ENCODE measurements around the gene CIC. TPM values are rescaled to one million over a fixed set of nuclear protein-coding genes. Genes with fewer than 3 reads are reported as not detected.

CIC gene
- total and polyA plus RNA-seq, 2 of the 13 experiments (the other 11 are each of a cell fraction or from before 2014, with no cell fraction given), result 5.9 to 8.0 TPM

- TF ChIP-seq ZNF407 (CRISPR knock-in tag; IDR thresholded peaks at IDR 0.05; ENCODE audit: not compliant biosample characterization), result no peak
- TF ChIP-seq ZNF432 (CRISPR knock-in tag; IDR thresholded peaks at IDR 0.05; ENCODE audit: borderline replicate concordance), result no peak
- TF ChIP-seq, protein P1, sequence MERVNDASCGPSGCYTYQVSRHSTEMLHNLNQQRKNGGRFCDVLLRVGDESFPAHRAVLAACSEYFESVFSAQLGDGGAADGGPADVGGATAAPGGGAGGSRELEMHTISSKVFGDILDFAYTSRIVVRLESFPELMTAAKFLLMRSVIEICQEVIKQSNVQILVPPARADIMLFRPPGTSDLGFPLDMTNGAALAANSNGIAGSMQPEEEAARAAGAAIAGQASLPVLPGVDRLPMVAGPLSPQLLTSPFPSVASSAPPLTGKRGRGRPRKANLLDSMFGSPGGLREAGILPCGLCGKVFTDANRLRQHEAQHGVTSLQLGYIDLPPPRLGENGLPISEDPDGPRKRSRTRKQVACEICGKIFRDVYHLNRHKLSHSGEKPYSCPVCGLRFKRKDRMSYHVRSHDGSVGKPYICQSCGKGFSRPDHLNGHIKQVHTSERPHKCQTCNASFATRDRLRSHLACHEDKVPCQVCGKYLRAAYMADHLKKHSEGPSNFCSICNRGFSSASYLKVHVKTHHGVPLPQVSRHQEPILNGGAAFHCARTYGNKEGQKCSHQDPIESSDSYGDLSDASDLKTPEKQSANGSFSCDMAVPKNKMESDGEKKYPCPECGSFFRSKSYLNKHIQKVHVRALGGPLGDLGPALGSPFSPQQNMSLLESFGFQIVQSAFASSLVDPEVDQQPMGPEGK (CRISPR knock-in tag; IDR thresholded peaks at IDR 0.05), result peak; percentile 96
- TF ChIP-seq E2F2 (CRISPR knock-in tag; IDR thresholded peaks at IDR 0.05; ENCODE audit: borderline replicate concordance), result no peak
- no peak for TF ChIP-seq ZFYVE20 (CRISPR knock-in tag; IDR thresholded peaks at IDR 0.05; ENCODE audit: borderline replicate concordance, low read depth)
- TF ChIP-seq TSC22D2 (CRISPR knock-in tag; IDR thresholded peaks at IDR 0.05; ENCODE audit: borderline replicate concordance), result no peak
- no peak for TF ChIP-seq GLMP (CRISPR knock-in tag; IDR thresholded peaks at IDR 0.05; ENCODE audit: borderline replicate concordance)
- no peak for TF ChIP-seq ZNF317 (CRISPR knock-in tag; IDR thresholded peaks at IDR 0.05)
- TF ChIP-seq ZNF749 (CRISPR knock-in tag; IDR thresholded peaks at IDR 0.05; ENCODE audit: borderline replicate concordance), result no peak
- TF ChIP-seq, protein P2, sequence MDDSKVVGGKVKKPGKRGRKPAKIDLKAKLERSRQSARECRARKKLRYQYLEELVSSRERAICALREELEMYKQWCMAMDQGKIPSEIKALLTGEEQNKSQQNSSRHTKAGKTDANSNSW (CRISPR knock-in tag; IDR thresholded peaks at IDR 0.05; ENCODE audit: borderline replicate concordance), result no peak
- no peak for TF ChIP-seq SMAD9 (CRISPR knock-in tag; IDR thresholded peaks at IDR 0.05)
- no peak for TF ChIP-seq AHR (CRISPR knock-in tag; IDR thresholded peaks at IDR 0.05)
These were observed 12.2 kb downstream of the CIC start (continued) for GRCh38 chr19:42281146-42281826.
